GM19240 (cell line): Measurements from ENCODE around the gene ZNF100.
"Not testable (repeated sequence)": the region's sequence is repeated elsewhere in the genome, so short reads cannot be mapped to it uniquely, and the experiment has no call there.

Experiments used
- DNase-seq: peaks from one replicate; pipeline ENCODE4 v3.0.0; 2011; ENCODE audit warnings: low spot score; ENCODE audit not compliant: insufficient read length

Gene ZNF100

DNA sequence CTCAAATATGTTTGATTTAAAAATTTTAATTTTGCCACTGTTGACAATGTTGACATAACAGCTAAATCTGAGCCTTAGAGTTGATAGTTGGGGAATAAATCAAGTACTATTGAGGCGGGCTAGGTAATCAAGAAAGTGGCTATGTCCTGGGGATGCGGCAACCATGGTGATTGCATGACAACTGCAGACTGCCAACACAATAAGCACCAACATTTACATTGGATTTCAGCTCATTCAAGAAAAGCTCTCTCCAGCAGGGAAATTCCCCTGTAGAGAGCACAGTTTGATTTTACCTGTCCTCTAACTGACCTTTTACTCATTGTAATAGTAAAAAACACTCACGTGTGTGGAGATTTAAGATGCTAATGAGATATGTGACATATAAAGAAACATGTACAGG lies 63.1 kb downstream of the ZNF100 start:
- no peak for DNase-seq

DNA sequence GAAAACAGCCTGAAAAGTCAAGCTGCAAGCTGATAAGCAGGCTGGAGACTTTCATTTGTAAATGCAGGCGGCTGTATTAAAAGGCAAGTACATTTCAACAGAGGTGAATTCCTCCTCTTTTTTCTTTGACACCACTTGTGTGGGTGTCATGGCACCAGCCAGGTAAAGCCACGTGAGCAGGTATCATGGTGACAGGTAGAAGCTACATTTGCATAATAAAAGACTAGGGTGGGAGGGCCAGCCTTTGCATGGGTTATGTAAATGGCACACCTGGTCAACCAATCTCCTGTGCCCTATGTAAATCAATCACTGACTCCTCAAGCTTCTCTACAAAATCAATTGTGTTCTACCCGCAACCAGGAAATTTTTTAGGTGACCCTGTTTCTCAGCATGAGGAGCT lies 68.2 kb downstream of the ZNF100 start:
- no peak for DNase-seq

DNA sequence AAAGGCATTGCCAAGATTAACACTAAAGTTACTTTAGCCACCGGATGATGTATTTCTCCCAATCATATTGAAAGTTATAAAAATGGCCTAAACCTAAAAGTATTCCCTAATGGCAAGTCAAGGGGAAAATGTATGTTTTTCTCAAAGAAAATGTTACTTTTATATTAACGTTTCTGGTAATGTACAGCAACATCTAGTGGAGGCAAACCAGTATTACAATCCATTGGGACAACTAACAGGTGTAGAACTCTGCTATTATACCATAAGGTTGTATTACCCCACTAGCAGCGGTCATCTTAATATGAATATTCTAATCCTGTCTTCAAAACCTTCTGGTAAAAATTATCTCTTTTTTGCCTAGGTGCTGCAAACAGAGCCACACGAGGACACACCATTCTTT lies 69.2 kb downstream of the ZNF100 start:
- no peak for DNase-seq

DNA sequence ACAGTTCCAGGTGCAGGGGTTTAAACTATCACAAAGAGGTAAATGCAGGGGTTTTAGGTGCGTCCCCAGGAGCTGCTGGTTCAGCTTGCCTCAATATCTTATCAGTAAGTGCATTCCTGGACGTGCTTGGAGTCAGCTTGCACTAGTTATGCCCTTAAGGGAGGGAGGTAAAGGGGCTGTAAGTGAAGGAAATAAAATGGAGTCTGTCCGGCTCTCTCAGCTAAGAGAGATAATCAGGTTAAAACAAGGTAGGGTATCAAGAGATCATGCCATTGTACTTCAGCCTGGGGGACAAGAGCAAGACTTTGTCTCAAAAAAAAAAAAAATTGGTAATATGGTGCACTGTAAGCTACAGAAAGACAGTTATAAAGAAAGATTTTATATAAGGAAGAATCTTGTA lies 69.7 kb downstream of the ZNF100 start:
- no peak for DNase-seq

DNA sequence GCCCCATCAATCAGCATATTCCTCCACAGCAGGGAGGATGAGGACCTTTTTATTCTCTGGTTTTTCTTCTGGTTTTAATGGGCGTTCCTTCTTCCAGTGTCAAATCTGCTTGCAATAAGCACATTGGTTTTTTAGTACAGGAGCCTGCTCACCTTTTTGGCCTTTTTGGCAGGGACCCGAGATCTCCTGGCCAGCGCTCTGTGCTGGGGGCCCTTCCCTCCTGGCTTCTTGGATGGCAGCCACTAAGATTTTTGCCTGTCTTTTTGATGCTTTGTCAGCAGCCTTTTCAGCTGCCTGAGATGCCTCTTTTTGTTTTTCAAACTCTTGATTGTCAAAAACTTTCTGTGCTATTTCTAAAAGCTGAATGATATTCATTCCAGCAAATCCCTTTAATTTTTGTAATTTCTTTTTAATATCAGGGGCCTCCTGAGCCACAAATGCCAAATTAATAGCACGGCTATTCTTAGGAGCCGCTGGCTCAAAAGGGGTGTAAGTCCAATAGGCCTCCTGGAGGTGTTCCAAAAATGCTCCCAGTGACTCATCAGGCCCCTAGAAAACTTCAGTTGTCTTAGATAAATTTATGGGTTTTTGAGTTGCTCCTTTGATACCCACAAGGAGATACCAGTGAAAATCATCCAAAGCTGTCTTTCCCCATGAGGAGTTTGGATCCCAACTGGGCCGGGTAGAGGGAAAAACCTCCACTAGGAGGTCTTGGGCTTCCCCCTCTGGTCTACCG lies 73.0 kb downstream of the ZNF100 start:
- no peak for DNase-seq

DNA sequence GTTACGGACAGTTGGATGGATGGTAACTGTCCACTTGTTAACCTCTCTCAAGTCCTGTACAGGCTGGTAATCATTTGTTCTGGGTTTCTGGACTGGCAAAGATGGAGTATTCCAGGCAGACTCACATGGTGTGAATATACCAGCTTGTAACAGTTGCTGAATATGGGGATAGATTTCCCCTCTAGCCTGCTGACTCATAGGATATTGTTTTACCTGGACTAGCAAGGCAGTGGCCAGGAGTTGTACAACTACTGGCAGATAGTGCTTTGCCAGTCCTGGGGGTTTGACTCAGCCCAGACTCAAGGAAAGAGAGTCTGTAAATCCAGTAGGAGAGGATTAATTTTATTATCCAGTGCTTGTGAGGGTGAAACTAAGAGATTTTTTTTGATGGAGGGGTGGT lies 74.0 kb downstream of the ZNF100 start:
- DNase-seq: no peak

DNA sequence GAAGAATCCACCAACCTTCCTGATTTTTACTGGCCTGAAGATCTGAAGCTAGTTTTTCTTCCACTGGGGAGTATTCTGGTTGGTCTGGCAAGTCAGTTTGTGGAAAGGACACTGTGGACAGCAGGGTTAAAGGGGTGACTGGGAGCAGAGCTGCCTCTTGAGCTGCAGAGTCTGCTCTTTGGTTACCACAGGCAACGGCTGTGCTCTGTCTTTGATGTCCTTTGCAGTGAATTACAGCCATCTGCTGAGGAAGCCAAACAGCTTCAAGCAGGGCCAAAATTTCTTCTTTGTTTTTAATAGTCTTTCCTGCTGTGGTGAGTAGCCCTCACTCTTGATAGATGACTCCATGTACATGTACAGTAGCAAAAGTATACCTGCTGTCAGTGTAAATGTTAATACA lies 75.7 kb downstream of the ZNF100 start:
- no peak for DNase-seq

DNA sequence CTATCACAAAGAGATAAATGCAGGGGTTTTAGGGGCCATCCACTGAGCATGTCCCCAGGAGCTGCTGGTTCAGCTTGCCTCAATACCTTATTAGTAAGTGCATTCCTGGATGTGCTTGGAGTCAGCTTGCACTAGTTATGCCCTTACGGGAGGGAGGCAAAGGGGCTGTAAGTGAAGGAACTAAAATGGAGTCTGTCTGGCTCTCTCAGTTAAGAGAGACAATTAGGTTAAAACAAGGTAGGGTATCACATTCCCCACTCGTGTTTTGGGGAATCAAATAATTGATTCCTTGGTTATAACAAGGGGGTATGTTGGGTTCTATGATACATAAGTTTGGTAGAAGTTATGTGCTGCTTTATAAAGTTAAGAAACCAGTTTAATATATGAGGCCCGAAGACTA lies 78.9 kb downstream of the ZNF100 start:
- DNase-seq: no peak

DNA sequence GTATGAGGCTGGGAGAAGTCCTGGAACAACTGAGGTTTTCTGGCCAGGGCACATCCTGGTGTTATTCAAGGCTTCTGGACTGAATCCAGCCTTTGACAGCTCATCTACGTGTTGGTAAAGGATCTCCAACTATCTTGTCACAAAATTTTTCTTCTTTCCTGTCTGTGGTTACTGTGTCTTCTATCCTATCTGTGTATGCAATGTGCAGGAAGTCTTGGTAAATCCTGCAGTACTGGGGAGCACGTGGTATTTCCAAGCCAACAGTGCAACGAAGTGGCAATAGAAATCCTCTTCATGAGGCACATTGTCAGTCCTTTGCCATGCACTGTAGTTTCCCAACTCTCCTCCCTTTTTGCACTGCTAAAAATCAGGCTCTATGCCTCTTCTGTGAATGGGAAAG lies 86.7 kb downstream of the ZNF100 start:
- no peak for DNase-seq

DNA sequence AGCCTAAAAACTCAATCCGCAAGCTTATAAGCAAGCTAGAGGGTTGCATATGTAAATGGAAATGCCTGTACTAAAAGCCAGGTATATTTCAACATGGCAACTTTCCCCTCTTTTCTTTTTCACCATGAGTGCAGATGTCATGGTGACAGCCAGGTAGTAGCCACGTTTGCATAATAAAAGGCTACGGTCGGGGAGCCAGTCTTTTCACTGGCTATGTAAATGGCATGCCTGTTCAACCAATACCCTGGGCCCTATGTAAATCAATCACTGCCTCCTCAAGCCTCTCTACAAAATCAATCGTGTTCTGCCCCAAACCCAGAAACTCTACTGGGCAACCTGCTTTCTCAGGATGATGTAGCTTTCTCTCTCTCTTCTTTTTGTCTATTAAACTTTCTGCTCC lies 87.4 kb downstream of the ZNF100 start:
- DNase-seq: no peak

DNA sequence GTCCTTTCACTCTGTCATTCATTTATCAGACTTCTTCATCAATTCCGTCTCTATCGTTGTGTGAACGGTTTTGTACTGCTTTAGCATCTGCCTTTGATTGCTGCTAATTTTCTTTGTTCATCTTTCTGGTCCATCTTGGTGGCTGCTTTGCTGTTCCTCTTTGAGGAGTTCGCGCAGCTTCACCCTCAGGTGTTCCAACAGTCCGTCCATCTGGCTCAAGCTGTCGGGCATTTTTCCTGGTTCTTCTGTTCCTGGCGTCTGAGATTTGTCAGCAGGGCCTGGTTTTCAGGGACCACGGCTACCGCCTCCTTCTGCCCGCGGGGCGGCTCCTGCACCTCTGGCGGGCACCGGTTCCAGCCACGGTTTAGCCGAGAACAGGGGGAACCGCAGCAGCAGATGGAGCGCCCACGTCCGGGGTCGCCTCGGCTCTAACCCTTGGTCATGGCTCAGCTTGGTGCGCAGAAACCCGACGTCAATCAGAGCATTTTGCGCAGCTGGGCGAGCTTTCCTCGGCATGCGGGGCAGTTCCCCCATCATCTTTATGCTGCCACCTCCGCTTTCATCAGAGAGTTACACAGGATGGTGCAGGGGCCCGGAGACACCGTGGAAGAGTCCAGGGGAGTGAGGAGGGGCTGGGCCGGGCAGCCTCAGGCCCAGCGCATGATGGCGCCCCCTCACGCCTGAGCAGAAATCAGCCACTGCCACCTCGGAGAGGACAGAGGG lies 89.5 kb downstream of the ZNF100 start:
- DNase-seq: no peak

DNA sequence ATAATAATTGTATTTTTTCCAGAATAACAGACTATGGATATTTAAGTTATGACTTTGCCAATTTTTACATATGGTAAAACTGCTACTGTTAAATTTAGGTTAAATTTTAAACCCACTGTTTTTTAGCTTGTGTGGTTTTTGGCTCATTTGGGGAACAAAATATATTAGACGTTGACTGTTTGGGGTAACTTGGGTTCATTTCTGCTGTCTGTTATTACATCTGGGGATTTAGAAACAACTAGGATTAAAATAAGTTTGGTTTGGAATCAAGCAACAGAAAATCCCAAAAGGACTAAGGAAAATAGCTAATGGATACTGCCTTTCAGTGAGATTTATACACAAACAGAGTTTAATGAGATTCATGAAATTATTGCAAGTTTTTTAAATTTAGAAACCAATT lies 92.9 kb downstream of the ZNF100 start:
- DNase-seq: no peak

DNA sequence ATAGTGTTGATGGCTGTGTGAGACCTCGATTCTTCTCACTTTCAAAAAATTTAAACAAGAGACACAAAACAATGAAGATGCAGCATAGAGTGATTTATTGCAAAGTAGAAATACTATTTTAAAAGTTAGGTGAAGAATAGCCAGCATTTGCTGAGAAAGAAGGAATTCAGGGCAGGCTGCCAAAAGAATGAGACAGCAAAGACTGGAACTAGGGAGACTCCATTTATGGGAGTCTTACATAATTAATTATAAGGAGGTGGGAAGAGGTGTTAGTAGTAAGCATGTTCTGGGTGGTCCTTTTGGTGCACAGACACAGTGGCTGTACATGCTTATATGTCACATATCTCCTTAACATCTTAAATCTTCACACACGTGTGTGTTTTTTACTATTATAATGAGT lies 93.9 kb downstream of the ZNF100 start:
- not testable (repeated sequence) for DNase-seq
